Inflammatory macrophage treated with lipopolysaccharide for 1 hour (primary cell): ENCODE results near the gene CMBL.
"Not testable (repeated sequence)": the region's sequence is repeated elsewhere in the genome, so short reads cannot be mapped to it uniquely, and the experiment has no call there.

Experiments
- DNase-seq, 2 donors: peaks; one replicate each; pipeline ENCODE4 v3.0.0-alpha.2; 2020 to 2022

Gene CMBL

DNA sequence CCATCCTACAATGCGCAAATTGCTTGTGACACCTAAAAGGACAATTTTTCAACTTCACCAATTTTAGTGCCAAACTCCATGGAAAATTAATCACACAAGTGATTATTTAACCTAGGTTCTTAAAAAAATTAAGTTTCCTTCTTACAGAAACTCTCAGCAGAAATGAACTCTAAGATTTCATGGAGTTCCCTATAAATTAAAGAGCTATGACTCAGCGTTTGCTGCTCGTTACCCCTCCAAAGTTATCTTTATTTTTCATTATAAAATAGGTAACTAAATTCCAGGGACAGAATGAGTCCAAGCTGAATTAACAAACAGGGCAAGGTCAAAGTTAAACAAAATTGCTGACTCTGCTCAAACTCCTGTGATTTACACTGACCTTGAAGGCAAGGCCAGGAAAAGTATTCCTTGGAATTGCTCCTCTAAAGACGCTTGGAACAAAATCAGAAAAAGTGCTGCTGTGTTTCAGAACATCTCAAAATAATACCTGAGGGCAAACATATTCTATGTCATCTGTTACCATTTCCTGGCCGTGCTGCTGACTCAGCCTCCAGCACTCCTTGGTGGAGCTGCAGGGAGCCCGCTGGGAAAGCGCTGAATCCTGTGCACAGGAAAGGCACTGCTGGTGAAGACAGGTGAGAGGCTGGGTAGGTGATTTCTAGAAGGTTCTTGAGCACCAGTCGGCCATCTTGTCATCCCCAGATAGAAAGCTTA is 2.5 kb upstream of the CMBL start:
- DNase-seq, result no peak

DNA sequence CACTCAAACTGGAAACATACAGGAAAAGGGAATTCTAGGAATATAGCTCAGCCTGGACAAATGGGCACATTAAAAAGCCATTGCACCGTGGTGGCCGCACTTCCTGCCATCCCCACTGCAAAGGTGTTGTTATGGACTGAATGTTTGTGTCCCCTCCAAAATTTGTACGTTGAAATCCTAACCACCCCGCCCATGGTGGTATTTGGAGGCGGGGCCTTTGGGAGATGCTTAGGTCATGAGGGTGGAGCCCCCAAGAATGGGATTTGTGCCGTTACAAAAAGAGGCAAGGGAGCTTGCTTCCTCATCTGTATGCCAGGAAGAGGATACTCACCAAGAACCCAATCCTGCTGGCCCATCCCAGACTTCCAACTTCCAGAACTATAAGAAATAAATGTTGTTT is 1.1 kb upstream of the CMBL start:
- DNase-seq, result no peak

DNA sequence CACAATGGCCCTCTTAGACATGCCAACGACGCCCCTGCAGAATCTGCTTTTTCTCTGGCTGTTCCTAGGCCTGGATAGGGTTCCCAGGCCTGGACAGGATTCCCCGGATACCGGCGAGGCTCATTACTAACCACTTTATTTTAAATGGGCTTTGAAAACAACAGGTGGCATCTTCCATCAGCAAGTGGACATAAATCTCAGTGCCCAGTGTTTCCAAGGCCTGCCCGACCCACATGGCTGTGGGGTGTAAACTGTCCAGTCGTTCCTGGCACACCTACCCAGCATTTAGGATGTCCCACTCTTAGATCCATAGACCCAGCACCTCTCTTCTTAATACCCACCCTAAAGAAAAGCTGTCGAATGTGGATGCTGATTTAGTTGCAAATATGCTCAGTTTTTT is 896 bp downstream of the CMBL start:
- DNase-seq, result no peak

DNA sequence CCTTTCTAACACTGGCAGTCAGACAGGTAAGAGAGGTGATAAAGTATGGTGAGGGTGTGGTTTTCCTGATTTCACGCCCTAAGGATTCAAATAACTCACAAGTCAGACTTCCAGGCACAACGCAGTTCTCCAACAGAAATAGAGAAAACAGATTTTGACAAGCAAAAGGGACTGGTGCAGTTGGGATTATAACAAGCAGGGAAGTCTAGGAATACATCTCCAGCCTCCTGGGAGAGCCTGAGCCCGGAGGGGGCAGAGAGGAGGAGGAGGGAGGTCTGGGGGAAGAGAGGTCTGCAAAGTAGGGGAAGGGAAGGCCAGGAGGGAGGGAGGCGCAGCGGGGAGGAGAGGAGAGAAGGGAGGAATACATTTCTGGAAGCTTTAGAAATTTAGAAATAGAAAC is 1.6 kb downstream of the CMBL start:
- DNase-seq, result no peak

DNA sequence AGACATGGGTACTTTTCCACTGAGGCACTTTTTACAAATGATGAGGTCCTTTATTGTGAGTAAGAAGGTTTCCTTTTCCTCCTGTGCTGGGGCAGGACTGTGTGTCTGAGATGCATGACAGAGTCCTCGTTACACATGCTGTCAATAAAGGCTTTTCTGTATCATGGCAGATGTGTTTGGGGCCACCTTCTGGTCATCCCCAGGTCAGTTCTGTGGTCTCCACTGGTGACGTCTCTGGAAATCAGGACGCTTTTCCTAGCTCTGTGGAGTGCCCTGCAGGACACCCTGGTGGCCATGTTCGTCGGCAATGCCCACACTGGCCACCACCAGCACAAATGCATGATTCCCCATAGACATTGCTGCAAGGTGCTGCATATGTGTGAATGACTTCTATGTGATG is 2.8 kb downstream of the CMBL start:
- DNase-seq, result no peak

DNA sequence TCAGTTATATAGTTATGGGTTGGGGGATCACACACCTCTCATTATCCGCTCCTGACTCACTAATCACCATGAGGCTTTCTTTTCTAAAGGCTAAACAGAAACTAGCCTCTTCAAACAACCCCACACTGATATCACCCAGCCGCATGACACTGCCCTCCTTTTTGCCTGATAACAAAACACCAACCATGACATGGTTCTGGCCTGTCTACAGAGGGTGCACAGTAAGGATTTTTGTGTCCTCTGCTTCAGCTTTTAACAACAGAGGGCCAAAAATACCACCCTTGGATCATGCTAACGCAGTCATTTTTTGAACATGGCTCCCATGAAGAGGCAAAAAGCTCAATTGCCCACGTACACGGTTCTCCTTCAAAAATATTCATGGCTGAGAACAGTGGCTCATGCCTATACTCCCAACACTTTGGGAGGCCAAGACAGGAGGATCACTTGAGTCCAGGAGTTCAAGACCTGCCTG is 4.0 kb downstream of the CMBL start:
- no peak for DNase-seq

DNA sequence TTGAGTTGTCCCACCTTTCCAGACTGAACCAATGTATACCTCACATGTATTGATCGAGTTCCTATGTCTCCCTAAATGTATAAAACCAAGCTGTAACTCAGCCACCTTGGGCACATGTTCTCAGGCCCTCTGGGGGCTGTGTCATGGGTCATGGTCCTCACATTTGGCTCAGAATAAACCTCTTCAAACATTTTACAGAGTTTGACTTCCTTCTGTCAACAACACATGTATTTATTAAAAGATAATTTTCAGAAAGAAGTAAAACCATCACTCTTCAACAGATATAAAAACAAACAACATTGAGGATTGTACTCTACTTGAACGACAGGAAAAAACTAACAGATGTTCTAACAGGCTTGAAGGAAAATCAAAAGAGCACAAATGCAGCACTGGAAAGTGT is 4.5 kb downstream of the CMBL start:
- DNase-seq, result no peak

DNA sequence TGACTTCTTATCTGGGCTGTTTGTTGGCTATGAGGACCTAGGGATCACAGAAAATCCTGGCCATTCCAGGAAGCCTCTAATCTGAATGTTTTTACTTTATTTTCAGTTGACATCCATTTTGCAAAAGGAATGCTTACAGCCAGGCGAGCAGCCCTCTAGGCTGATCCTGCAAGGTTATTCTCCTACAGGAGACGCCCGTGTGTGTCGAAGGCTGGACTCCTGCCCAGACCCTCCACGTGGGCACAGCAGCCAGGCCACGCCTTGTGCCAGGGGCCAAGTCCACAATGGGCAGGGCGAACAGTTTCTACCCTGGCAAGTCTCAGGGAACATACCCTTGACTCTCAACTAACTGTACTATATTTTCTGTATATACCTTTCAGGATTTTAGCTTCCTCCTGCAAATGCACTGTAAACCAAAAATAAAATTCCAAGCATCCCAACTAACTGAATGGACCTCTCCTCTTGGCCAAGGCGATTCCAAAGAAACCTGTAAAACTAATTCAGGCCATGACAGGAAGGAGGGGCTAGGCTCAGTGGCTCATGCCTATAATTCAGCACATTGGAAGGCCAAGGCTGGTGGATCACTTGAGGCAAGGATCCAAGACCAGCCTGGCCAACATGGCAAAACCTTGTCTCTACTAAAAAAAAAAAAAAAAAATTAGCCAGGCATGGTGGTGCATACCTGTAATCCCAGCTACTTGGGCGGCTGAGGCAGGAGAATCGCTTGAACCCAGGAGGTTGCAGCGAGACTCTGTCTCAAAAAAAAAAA is 5.7 kb downstream of the CMBL start:
- DNase-seq, result no peak

DNA sequence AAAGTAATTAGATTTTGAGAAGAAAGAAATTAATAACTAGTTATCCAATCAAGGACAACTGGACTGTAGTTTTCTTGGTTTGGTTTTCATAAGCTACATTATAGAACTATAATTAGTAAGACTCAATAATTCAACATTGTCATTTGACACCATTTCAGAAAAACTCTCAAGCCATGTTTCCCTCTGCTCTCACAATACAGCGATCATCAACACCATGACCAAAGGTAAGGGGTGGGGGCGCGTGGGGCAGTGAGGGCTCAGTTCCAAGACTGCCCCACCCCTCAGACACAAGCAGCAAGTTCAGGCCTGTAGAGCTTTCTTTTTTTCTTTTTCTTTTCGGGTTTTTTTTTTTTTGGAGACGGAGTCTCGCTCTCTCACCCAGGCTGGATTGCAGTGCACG is 6.4 kb downstream of the CMBL start:
- DNase-seq, result no peak

DNA sequence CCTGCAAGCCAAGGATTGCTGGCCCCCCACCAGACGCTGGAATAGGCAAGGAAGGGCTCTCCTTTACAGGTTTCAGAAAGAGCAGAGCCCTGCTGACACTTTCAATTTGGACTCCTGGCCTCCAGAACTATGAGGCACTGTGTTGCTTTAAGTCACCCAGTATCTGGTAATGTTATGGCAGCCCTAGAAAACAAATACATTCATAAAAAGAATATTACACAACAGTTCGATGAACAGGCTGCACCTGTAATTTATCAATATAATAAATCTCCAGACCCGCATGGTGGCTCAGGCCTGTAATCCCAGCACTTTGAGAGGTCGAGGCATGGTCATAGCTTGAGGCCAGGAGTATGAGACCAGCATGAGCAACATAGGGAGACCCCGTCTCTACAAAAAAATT is 7.5 kb downstream of the CMBL start:
- no peak for DNase-seq

DNA sequence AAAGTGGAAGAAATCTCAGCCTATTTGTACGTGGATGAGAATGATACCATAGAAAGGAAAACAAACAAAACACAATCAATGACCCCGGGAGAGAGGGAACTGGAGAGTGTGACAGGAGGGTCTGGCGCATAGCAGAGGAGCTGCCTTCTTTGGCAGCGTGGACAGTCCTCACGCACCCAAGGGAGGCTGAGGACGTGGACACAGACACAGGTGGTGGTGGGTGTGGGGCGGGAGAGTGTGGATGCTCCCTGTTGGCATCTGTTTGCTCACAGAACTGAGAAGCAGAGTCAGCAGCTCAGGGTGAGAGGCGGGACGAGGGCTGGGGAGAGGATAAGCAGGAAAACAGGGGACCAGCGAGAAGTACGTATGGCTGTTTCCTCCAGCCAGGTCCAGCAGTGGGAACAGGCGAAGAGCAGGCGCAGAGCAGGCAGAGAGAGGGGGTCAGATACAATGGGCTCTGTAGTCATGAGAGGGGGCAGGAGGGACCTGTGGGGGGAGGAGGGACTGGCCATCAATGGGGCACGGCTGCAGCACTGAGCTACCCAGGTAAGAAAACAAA is 10.0 kb downstream of the CMBL start:
- DNase-seq, result no peak

DNA sequence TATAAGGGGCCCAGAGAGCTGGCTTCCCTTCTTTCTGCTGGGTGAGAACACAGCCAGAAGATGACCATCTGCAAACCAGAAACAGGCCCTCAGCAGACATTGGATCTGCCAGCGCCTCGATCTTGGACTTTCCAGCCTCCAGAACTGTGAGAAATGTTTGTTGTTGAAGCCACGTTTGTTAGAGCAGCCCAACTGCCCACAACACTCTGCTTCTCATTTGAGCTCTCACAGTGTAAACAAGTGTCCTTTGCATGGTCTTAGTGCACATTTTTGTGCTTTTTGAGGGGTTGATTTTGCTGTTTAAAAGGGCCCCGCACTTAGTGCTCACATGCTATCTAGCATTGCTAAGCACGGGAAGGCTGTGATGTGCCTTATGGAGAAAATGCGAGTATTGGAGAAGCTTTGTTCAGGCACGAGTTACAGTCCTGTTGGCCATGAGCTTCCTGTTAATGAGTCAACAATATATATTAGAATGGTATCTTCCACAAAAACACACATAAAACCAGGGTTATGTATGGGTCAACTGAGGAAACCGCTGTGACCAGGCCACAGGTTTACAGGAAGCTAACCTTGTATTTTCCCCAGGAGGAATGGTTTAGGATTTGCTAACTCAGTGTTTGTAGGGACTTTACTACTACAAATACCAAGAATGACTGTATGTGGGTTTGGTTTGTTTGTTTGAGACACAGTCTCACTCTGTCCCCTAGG is 11.9 kb downstream of the CMBL start:
- DNase-seq, result no peak

DNA sequence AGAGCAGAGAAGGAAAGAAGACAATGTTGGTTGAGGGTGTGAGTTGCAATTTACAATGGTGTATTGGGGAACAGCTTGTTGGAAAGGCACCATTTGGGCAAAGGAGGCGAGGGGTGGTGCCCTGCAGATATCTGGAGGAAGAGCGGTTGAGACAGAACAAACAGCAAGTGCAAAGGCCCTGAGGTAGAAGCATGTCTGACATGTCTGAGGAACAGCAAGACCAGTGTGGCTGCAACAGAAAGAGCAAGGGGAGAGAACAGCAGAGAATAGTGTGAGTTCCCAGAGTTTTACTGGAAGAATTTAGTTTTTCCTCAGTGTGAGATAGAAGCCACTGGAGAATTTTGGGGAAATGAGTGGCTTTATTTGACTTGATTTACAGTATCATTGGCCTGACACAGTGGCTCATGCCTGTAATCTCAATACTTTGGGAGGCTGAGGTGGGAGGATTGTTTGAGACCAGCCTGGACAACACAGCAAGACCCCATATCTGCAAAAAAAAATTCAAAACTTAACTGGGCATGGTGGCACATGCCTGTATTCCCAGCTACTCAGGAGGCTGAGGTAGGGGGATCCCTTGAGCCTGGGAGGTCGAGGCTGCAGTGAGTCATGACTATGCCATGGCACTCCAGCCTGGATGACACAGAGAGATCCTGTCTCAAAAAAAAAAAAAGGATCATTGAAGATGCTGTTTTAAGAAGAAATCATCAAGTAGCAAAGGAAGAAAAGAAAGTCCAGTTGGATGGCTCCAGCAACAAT is 13.6 kb downstream of the CMBL start:
- no peak for DNase-seq

DNA sequence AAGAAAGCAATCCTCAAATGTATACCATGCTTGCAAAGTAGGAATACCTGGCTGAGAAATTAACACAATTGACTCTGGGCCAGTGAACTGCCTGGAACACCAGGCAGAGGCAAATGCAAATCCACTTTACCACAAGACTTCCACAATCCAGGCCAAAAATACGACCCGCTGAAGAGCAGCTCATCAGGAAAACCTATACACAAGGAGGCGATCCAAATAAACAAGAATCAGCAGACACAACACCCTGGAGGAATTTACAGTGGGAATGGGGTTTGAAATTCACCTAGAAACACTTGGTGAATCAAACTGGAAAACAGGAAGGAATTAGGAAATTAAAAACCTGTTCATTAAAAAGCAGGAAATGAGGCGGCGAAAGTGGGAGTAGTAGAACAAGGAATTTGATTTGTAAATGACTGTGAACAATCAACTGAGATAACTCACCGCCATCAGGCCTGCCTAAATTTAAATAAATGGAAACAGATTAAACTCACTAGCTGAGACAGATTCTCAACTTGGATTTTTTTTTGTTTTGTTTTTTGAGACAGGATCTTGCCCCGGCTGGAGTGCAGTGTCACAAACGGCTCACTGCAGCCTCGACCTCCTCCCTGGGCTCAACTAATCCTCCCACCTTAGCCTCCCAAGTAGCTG is 15.9 kb downstream of the CMBL start:
- DNase-seq, result no peak

DNA sequence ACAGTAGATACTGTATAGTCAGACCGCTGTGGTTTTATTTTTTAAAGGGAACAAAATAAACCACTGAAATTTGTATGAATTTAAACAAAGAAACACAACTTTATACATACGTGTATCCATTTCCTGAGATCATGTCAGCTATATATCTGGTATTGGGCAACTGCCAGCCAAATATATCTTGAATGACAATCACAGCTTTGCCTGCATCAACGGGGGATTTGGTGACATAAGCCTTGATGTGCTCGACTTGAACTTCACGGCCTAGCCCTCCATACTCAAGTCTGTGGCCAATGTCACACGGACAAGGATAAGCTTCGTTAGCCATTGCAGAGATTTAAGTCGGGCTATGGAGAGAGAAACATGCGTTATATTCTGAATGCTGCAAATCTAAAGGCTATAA is 17.3 kb downstream of the CMBL start:
- DNase-seq, result no peak

DNA sequence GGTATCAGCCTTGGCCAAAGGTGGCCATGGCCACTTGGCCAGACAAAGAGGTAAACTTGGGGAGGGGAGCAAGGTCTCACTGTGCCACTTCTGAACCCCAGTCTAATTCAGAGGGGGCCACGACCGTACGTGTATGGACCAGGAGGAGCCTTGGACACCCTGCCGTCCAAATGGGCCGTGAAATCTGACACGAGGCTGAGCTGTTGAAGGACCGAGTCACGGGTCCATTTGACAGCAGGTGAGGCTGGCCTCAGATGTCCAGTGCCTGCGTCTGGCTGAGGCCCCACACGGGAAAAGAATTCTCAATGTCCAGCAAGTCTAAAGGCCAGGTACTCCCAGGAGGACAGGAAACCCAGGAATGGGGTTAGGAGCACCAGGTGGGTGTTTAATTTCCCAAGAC is 17.7 kb downstream of the CMBL start:
- no peak for DNase-seq

DNA sequence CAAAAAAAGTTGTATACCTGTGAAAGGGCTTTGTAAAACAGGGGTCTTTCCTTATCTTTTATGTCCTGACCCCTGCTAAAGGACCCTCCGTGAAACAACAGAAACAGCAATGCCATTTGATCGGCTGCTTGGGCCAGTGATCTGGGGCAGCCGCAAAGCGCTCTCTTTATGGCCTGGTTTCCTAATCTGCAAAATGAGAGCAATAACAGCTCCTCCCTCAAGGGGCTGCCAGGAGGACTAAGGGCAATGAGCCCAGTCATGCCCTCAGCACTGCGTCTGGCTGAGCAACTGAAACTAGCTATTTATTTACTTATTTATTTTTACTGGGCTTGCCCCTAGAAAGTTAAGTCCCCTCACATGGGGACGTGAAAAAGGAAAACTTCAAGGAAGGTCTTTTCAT is 18.3 kb downstream of the CMBL start:
- no peak for DNase-seq

DNA sequence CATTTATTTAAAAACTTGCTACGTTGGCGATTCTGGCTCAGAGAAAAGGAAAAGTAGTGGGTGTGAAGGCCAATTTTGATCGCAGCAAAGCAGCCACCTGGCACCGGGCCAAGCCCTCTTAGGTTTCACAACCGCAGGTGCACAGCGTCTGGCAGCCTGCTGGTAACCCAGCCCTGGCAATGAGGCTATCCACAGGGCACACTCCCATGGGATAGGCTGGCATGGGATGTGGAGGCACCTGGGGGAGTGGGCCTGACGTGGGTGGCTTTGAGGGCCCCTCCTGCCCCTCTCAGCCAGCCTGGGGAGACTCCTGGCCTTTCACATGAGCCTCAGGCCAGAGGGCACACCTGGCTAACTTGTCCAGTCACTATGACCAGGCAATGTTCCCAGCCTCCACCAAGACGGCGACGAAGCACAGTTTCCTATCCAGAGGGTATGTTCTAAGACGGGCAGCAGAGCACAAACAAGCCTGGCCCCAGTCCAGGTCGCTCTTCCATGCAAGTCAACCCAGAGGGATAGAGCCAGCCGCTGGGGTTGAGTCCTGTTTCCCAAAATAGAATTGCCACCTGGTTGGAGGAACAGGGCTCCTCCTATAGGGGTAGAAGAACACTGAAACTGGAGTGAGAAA is 19.0 kb downstream of the CMBL start:
- no peak for DNase-seq

DNA sequence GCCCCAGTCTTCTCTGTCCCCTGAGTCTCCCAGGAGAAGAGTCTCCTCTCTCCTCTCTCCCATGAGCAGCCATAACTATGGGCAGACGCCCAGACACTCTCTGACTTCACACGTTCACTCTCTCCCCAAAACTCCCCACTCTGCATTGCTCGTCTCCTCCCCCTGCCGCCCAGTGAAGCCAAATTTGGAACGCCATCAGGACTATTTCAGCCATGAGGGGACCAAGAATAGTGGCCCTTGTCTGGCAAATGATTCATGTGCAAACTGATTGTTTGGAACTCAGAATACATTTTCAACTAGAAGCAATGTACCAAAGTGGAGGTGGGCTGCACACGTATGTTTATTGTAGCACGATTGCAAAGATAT is 20.9 kb downstream of the CMBL start:
- no peak for DNase-seq

DNA sequence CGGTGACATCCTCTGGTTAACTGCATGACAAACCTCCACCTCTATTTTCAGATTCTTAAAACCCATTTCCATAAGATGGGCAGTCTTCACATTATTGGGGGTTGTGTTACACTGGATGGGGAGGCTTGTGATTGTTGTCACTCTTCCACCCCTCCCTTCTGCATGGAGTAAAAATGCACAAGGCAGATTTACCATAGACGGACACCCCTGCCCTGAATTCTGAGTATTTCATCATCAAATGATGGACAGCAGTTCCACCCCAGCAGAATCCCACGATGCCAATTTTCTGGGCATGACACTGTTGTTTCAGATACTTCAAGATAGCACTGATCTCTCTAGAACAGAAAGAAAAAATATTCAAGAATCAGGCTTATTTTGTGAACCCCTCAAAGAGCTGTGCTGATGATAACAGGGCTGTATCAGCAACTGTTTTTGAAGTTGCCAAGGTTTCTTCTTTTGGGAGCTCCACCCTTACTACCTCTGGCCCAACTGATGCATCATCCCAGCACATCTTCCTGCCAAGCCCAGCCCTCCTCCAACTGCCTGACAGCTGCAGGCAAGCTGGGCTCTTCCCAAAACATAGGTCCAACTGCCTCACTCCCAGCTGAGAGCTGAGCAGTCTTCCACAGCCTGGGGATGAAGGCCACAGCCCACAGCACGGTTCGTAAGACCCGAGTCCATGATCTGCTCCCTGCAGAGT is 21.4 kb downstream of the CMBL start:
- no peak for DNase-seq

DNA sequence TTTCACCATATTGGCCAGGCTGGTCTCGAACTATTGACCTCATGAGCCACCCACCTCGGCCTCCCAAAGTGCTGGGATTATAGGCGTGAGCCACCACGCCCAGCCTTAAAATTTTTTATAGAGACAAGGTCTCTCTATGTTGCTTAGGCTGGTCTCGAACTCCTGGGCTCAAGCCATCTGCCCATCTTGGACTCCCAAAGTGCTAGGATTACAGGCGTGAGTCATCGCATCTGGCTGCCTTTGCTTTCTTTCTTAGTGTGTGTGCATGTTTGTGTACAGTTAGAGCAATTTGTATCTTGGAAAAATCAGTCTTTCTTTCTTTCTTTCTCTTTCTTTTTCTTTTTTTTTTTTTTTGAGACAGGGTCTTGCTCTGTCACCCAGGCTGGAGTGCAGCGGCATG is 22.3 kb downstream of the CMBL start:
- DNase-seq, result not testable (repeated sequence)
